Mesendoderm (in vitro differentiated cells): Measurements from ENCODE around the gene SPANXC. TPM values are rescaled to one million over a fixed set of nuclear protein-coding genes. Genes with fewer than 3 reads are reported as not detected.
"Not testable (repeated sequence)": the region's sequence is repeated elsewhere in the genome, so short reads cannot be mapped to it uniquely, and the experiment has no call there.

Experiments used
- DNase-seq: peaks from one replicate; pipeline ENCODE4 v3.0.0; 2013
- H2AK5ac ChIP-seq: 2 replicates; pipeline ENCODE4 v1.6.1; 2013; ENCODE audit warnings: low read length, inconsistent platforms
- H2BK120ac ChIP-seq: 2 replicates; pipeline ENCODE4 v1.6.1; 2013; ENCODE audit warnings: low read depth, mild to moderate bottlenecking, low read length, moderate library complexity, mixed read lengths
- H2BK15ac ChIP-seq: replicated peaks from 2 replicates; pipeline ENCODE4 v1.6.1; 2013; ENCODE audit warnings: low read depth, mild to moderate bottlenecking, moderate library complexity
- H2BK5ac ChIP-seq: 2 replicates; pipeline ENCODE4 v1.6.1; 2013; ENCODE audit warnings: low read length, inconsistent platforms
- H3K18ac ChIP-seq: 2 replicates; pipeline ENCODE4 v1.6.1; 2013; ENCODE audit warnings: mild to moderate bottlenecking, low read length, mixed read lengths
- H3K23ac ChIP-seq: one replicate; pipeline ENCODE4 v1.6.1; 2013; ENCODE audit warnings: low read length
- H3K27ac ChIP-seq: 2 replicates; pipeline ENCODE4 v1.5.1; 2013; ENCODE audit warnings: low read depth, mild to moderate bottlenecking, inconsistent platforms, low read length, moderate library complexity
- H3K27me3 ChIP-seq: 2 replicates; pipeline ENCODE4 v1.6.1; 2013; ENCODE audit warnings: low read length, control low read depth, mild to moderate bottlenecking, inconsistent platforms; ENCODE audit not compliant: insufficient read depth, poor library complexity
- H3K36me3 ChIP-seq: 2 replicates; pipeline ENCODE4 v1.6.1; 2013; ENCODE audit warnings: low read length, inconsistent platforms; ENCODE audit not compliant: control insufficient read depth, insufficient read depth
- H3K4ac ChIP-seq: one replicate; pipeline ENCODE4 v1.6.1; 2013; ENCODE audit warnings: low read depth, mild to moderate bottlenecking, low read length, moderate library complexity
- H3K4me1 ChIP-seq: 2 replicates; pipeline ENCODE4 v1.6.1; 2013; ENCODE audit warnings: low read depth, low read length, inconsistent platforms; ENCODE audit not compliant: control insufficient read depth
- H3K4me2 ChIP-seq: 2 replicates; pipeline ENCODE4 v1.6.1; 2013; ENCODE audit warnings: low read length
- H3K4me3 ChIP-seq: 2 replicates; pipeline ENCODE4 v1.5.1; 2013; ENCODE audit warnings: mild to moderate bottlenecking, low read length
- H3K56ac ChIP-seq: one replicate; pipeline ENCODE4 v1.6.1; 2013; ENCODE audit warnings: low read length
- H3K79me1 ChIP-seq: 2 replicates; pipeline ENCODE4 v1.6.1; 2013; ENCODE audit warnings: low read length, inconsistent platforms
- H3K79me2 ChIP-seq: 2 replicates; pipeline ENCODE4 v1.6.1; 2013; ENCODE audit warnings: mild to moderate bottlenecking, low read length; ENCODE audit not compliant: control insufficient read depth, insufficient read depth
- H3K9ac ChIP-seq: 2 replicates; pipeline ENCODE4 v1.6.1; 2013; ENCODE audit warnings: low read length, inconsistent platforms
- H4K5ac ChIP-seq: one replicate; pipeline ENCODE4 v1.6.1; 2013; ENCODE audit warnings: low read length
- H4K8ac ChIP-seq: one replicate; pipeline ENCODE4 v1.6.1; 2013; ENCODE audit warnings: low read depth, mild to moderate bottlenecking, control low read depth, low read length, moderate library complexity
- WGBS: extraction: QIAGEN DNeasy Blood & Tissue Kit; methylation state at CpG from one replicate; pipeline ENCODE4 v1.1.7; 2013; ENCODE audit warnings: low lambda C conversion rate, missing lambda C conversion rate; ENCODE audit not compliant: insufficient coverage; ENCODE audit errors: extremely low coverage; 5-methylcytosine and 5-hydroxymethylcytosine counted together
- polyA plus RNA-seq, 2 experiments: library from polyadenylated mRNA; stranded (reverse); fragments of 200-250 nt; gene quantifications; one replicate each; pipeline ENCODE4 v1.2.3, GENCODE V29; 2013

Gene SPANXC
- polyA plus RNA-seq (2013, experiment 1 of 2), result not detected
- polyA plus RNA-seq (2013, experiment 2 of 2), result not detected

- no CpG with 5 or more reads among the region's 12 CpGs for WGBS
- DNase-seq, result not testable (repeated sequence)
These were observed at the start of gene SPANXC for GRCh38 chrX:141242417-141242816. SPANXC (minus strand) TSS chrX:141242517; CDS start chrX:141242457, 60 bp downstream.

GRCh38 chrX:141279476-141279875 lies 37.2 kb upstream of the SPANXC start:
- H3K36me3 ChIP-seq, result no peaks in the 10 kb centered on the region
- no peak overlapping the region for H4K5ac ChIP-seq
- no peaks in the 10 kb centered on the region for H3K79me1 ChIP-seq
- H3K18ac ChIP-seq, result no peak overlapping the region
- H2BK5ac ChIP-seq, result no peak overlapping the region
- no peaks in the 10 kb centered on the region for H3K27me3 ChIP-seq
- H3K4me2 ChIP-seq, result no peak overlapping the region
- no CpG with 5 or more reads among the region's 2 CpGs for WGBS
- no peak overlapping the region for H3K9ac ChIP-seq
- H2BK120ac ChIP-seq, result no peak overlapping the region
- H3K23ac ChIP-seq, result no peak overlapping the region
- no peak overlapping the region for H3K4me3 ChIP-seq
- H3K4me1 ChIP-seq, result no peaks in the 10 kb centered on the region
- no peak overlapping the region for H3K56ac ChIP-seq
- H2BK15ac ChIP-seq, result no peak overlapping the region
- DNase-seq, result no peak
- no peak overlapping the region for H3K27ac ChIP-seq
- no peak overlapping the region for H2AK5ac ChIP-seq
- no peak overlapping the region for H3K4ac ChIP-seq
- no peak overlapping the region for H4K8ac ChIP-seq
- H3K79me2 ChIP-seq, result no peaks in the 10 kb centered on the region

More at GRCh38 chrX:141242417-141242816, at the start of gene SPANXC:
- H3K4ac ChIP-seq, H3K56ac ChIP-seq, H4K8ac ChIP-seq, H3K4me3 ChIP-seq, H3K27ac ChIP-seq, H3K79me2 ChIP-seq, H2BK5ac ChIP-seq, H3K4me1 ChIP-seq, H2AK5ac ChIP-seq, H3K27me3 ChIP-seq, H3K79me1 ChIP-seq, H3K4me2 ChIP-seq, H4K5ac ChIP-seq, H2BK120ac ChIP-seq, H3K23ac ChIP-seq, H3K9ac ChIP-seq, H2BK15ac ChIP-seq, H3K18ac ChIP-seq, H3K36me3 ChIP-seq: not testable (repeated sequence)

- Histone ChIP-seq H3K27ac (no peak overlapping the region), H3K79me1 (no peaks in the 10 kb centered on the region), H3K4me2 (no peak overlapping the region), H3K79me2 (no peaks in the 10 kb centered on the region), H2BK5ac (no peak overlapping the region), H3K27me3 (no peaks in the 10 kb centered on the region), H3K9ac (no peak overlapping the region), H2BK120ac (no peak overlapping the region), H2BK15ac (no peak overlapping the region), H3K36me3 (no peaks in the 10 kb centered on the region), H3K4ac (no peak overlapping the region), H4K8ac (no peak overlapping the region), H3K4me3 (no peak overlapping the region), H3K4me1 (no peaks in the 10 kb centered on the region), H3K18ac (no peak overlapping the region), H2AK5ac (no peak overlapping the region), H4K5ac (no peak overlapping the region), H3K56ac (no peak overlapping the region), H3K23ac (no peak overlapping the region)
- DNase-seq, result peak; percentile 48
- WGBS, result no CpG with 5 or more reads among the region's 3 CpGs
These were observed 36.0 kb upstream of the SPANXC start for GRCh38 chrX:141278306-141278705.

- Histone ChIP-seq H3K4me1 (no peaks in the 10 kb centered on the region), H3K56ac (no peak overlapping the region), H4K8ac (no peak overlapping the region), H3K18ac (no peak overlapping the region), H3K4me3 (no peak overlapping the region), H3K4ac (no peak overlapping the region), H3K36me3 (no peaks in the 10 kb centered on the region), H3K27me3 (no peaks in the 10 kb centered on the region), H2BK15ac (no peak overlapping the region), H2AK5ac (no peak overlapping the region), H4K5ac (no peak overlapping the region), H3K79me1 (no peaks in the 10 kb centered on the region), H3K4me2 (no peak overlapping the region), H3K23ac (no peak overlapping the region), H3K79me2 (no peaks in the 10 kb centered on the region), H2BK5ac (no peak overlapping the region), H3K9ac (no peak overlapping the region), H3K27ac (no peak overlapping the region), H2BK120ac (no peak overlapping the region)
- DNase-seq, result no peak
- no CpG with 5 or more reads among the region's 1 CpG for WGBS
These were observed 15.8 kb upstream of the SPANXC start for GRCh38 chrX:141258080-141258479.

GRCh38 chrX:141221611-141222010 lies 20.7 kb downstream of the SPANXC start:
- H4K5ac ChIP-seq, result no peak overlapping the region
- H2BK5ac ChIP-seq, result no peak overlapping the region
- H2BK120ac ChIP-seq, result no peak overlapping the region
- no peak overlapping the region for H4K8ac ChIP-seq
- no peak overlapping the region for H3K23ac ChIP-seq
- no peaks in the 10 kb centered on the region for H3K79me1 ChIP-seq
- H3K56ac ChIP-seq, result no peak overlapping the region
- no peak overlapping the region for H3K27ac ChIP-seq
- DNase-seq, result no peak
- no peaks in the 10 kb centered on the region for H3K4me1 ChIP-seq
- H3K18ac ChIP-seq, result no peak overlapping the region
- no peak overlapping the region for H3K4ac ChIP-seq
- no peak overlapping the region for H3K4me3 ChIP-seq
- no peaks in the 10 kb centered on the region for H3K36me3 ChIP-seq
- H3K4me2 ChIP-seq, result no peak overlapping the region
- H3K9ac ChIP-seq, result no peak overlapping the region
- no CpG with 5 or more reads among the region's 2 CpGs for WGBS
- H3K27me3 ChIP-seq, result no peaks in the 10 kb centered on the region
- no peak overlapping the region for H2AK5ac ChIP-seq
- no peak overlapping the region for H2BK15ac ChIP-seq
- no peaks in the 10 kb centered on the region for H3K79me2 ChIP-seq

GRCh38 chrX:141220342-141221008 lies 21.8 kb downstream of the SPANXC start:
- Histone ChIP-seq H3K18ac (no peak overlapping the region), H3K4me1 (no peaks in the 10 kb centered on the region), H3K4me3 (no peak overlapping the region), H3K79me2 (no peaks in the 10 kb centered on the region), H2AK5ac (no peak overlapping the region), H3K27me3 (no peaks in the 10 kb centered on the region), H4K5ac (no peak overlapping the region), H3K4me2 (no peak overlapping the region), H3K79me1 (no peaks in the 10 kb centered on the region), H2BK120ac (no peak overlapping the region), H3K56ac (no peak overlapping the region), H4K8ac (no peak overlapping the region), H3K27ac (no peak overlapping the region), H3K23ac (no peak overlapping the region), H2BK5ac (no peak overlapping the region), H3K36me3 (no peaks in the 10 kb centered on the region), H3K9ac (no peak overlapping the region), H3K4ac (no peak overlapping the region), H2BK15ac (no peak overlapping the region)
- no CpG with 5 or more reads among the region's 3 CpGs for WGBS
- DNase-seq, result peak; percentile 42
